Measurements from ENCODE around the gene UGP2.
"Not testable (repeated sequence)": the region's sequence is repeated elsewhere in the genome, so short reads cannot be mapped to it uniquely, and the experiment has no call there.

DNA sequence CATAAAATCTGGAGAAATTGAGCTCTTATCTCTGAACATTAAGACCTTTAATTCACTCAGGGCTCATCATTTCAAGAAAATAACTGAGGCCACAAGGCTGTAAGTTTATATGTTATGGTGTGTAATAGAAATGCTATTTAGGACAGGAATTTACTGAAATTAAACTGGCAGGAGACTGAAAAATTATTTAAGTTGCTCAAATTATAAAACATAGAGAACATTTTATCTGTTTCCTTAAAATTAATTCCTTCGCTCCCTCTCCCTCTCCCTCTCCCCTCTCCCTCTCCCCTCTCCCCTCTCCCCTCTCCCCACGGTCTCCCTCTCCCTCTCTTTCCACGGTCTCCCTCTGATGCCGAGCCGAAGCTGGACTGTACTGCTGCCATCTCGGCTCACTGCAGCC, 33.7 kb upstream of the UGP2 start:
- TF ChIP-seq CTCF (IDR thresholded peaks at IDR 0.05; ENCODE audit: low read depth, low read length, poor library complexity, severe bottlenecking); EZH2phosphoT487 (IDR thresholded peaks at IDR 0.05; ENCODE audit: borderline replicate concordance, low read length): not testable (repeated sequence)
